Heart left ventricle (tissue), 13 donors: ENCODE data around the gene GNB4.

Experiments
- CTCF ChIP-seq, 12 donors: fragments of 200-600 bp; sonication (generic) in 4 of 12; IDR thresholded peaks; one replicate each; pipeline versions ENCODE4 v1.5.0 to v1.8.0; 2018 to 2022; ENCODE audit warnings: antibody characterized with exemption in 12 of 12, mild to moderate bottlenecking in 5 of 12
- POLR2A ChIP-seq, 2 donors: fragments of 450-650 bp; IDR thresholded peaks; one replicate each; pipeline ENCODE4 v1.6.1; 2017; ENCODE audit warnings: antibody characterized with exemption in 2 of 2, mild to moderate bottlenecking in 2 of 2, moderate library complexity in 2 of 2
- donor health status: ischemic (EF 13 %, LVEDD 7.1; RV severe dilation, severe dysfunction).
- donor health status: DM: no; HTN: yes; CAD: no.
- donor health status: DM: no; HTN: no; CAD: no.
- donor health status: ischemic (EF 25% LVEDD 6.9; RV normal size, moderate dysfunction).
- donor health status: ischemic (EF 25% LVEDD 5.7; RV mildly dilated, moderate dysfunction).
- donor health status: ischemic (EF 35%, LVEDD 5.7; RV mildly dilated, moderate dysfunction).
- donor health status: nonischemic (EF 11% LVEDD 7.7; RV severe dilation, severe dysfunction).
- donor health status: DM: yes; HTN: yes; CAD: no.
- donor health status: PGD.
- donor health status: ischemic (EF 29% LVEDD 5.4; RV normal size, mild dysfunction).
- donor health status: nonischemic (EF 23%, LVEDD 6.1; RV moderate dilation, normal function).

- TF ChIP-seq CTCF (IDR thresholded peaks at IDR 0.05) (no peak), POLR2A (IDR thresholded peaks at IDR 0.05) (no peak)
Observed at GRCh38 chr3:179416681-179417080, 34.6 kb downstream of the GNB4 start.
